ENCODE measurements around the gene CCT8L2. TPM values are rescaled to one million over a fixed set of nuclear protein-coding genes. Genes with fewer than 3 reads are reported as not detected.

Gene CCT8L2
- total and polyA plus RNA-seq, 2 of the 8 experiments (the other 6 are each of a cell fraction or from before 2014, with no cell fraction given): not detected

- no peak for TF ChIP-seq CHD7 (IDR thresholded peaks at IDR 0.05; ENCODE audit: insufficient replicate concordance, low read length)
- TF ChIP-seq SRF (IDR thresholded peaks at IDR 0.05; ENCODE audit: low read depth, low read length): no peak
- no peak for TF ChIP-seq JUND (IDR thresholded peaks at IDR 0.05; ENCODE audit: low read length)
- no peak for TF ChIP-seq KDM4A (IDR thresholded peaks at IDR 0.05; ENCODE audit: low read depth, low read length, severe bottlenecking)
- TF ChIP-seq NRF1 (IDR thresholded peaks at IDR 0.05; ENCODE audit: low read depth, low read length): no peak
- TF ChIP-seq RFX5 (IDR thresholded peaks at IDR 0.05; ENCODE audit: borderline replicate concordance, low read depth, low read length): no peak
- TF ChIP-seq ZNF274 (IDR thresholded peaks at IDR 0.05; ENCODE audit: borderline replicate concordance, extremely low read depth, low read length): no peak
- no peak for TF ChIP-seq SAP30 (IDR thresholded peaks at IDR 0.05; ENCODE audit: insufficient read depth, insufficient replicate concordance, low read length)
- TF ChIP-seq FOSL1 (IDR thresholded peaks at IDR 0.05; ENCODE audit: insufficient read depth, low read depth, low read length): no peak
- TF ChIP-seq CHD2 (IDR thresholded peaks at IDR 0.05; ENCODE audit: low read length): no peak
Measured at GRCh38 chr22:16594026-16594425, 1.4 kb upstream of the CCT8L2 start (continued).

All from H1 (cell line).